ENCODE data around the gene AHRR. TPM values are rescaled to one million over a fixed set of nuclear protein-coding genes. Genes with fewer than 3 reads are reported as not detected.
A peak's percentile ranks its signal among the peaks of the same experiment; 100 is the strongest.
"Not testable (repeated sequence)": the region's sequence is repeated elsewhere in the genome, so short reads cannot be mapped to it uniquely, and the experiment has no call there.

The AHRR gene
- total RNA-seq, 2 donors from 2014 or later: 1.9 to 17.7 TPM

- H3K4me3 ChIP-seq: no peak overlapping the region
- TF ChIP-seq CTCF (IDR thresholded peaks at IDR 0.05) (no peak), POLR2AphosphoS5 (IDR thresholded peaks at IDR 0.05) (no peak), POLR2A (IDR thresholded peaks at IDR 0.05) (no peak)
- peak; percentile 2 for DNase-seq (ENCODE audit: low spot score)
- H3K36me3 ChIP-seq: no peaks in the 10 kb centered on the region
- no peaks in the 10 kb centered on the region for H3K9me3 ChIP-seq
- no peaks in the 10 kb centered on the region for H3K27me3 ChIP-seq (replicated peaks; ENCODE audit: insufficient read depth)
- intact Hi-C loops (cut with DNase I): no loop called here
- no peaks in the 10 kb centered on the region for H3K4me1 ChIP-seq (replicated peaks)
- H3K27ac ChIP-seq: no peak overlapping the region
- WGBS: 81% methylated on average over 21 of the region's 21 CpGs
These were observed 73.8 kb downstream of the AHRR start for GRCh38 chr5:395156-395920.

DNA sequence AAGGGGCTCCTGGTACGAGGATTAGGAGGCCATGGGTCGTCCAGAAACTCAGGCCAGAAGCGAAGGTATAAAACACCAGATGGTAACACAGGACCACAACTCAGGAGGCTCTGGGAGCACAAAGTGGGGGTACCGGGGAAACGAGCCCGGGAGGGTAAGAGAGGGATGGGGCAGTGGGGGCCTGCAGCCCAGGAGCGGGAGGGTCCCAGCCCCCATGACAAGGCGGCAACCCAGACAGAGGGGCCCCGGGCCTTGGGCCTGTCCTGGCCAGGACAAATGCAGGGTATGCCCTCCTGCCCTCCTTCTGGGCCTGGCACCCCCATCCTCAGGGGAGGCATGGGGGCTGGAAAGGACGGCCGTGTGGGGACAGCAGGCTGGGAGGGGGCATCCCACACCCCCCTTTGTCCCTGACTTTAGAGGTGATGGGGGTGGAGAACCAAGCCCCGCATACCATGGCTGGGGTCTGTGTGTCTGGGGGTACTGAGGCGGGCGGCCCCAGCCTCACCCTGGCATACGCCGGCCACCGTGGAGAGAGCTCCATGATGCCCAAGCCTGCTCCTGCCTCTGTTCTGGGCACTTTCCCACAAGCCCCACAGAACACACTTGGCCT is 74.5 kb downstream of the AHRR start:
- no peak for TF ChIP-seq POLR2AphosphoS5 (IDR thresholded peaks at IDR 0.05)
- TF ChIP-seq CTCF (IDR thresholded peaks at IDR 0.05): no peak
- TF ChIP-seq POLR2A (IDR thresholded peaks at IDR 0.05): no peak

DNA sequence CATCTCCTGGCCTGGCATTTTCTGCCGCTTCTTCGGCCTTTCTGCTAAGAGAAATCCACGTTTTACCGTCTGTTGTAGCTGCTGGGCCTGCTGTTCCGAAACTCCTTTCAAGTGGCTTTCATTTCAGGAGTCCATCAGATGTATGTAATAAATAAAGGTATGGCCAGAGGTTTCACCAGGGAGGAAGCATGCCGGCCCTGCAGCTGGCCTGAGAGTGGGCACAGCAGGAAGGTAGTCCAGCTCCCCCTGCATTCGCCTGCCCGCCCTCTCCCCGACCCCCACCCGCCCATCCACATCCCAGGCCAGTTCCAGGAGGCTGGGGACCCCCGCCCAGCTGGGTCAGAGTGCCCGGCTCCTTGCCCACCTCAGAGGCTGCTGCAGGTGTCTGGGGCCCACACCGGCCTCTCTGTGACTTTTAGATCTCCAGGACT is 75.0 kb downstream of the AHRR start:
- TF ChIP-seq CTCF (IDR thresholded peaks at IDR 0.05): no peak
- no peak for TF ChIP-seq POLR2A (IDR thresholded peaks at IDR 0.05)
- no peak for TF ChIP-seq POLR2AphosphoS5 (IDR thresholded peaks at IDR 0.05)
- 95% methylated on average over 13 of the region's 13 CpGs for WGBS
- no peak overlapping the region for H3K4me3 ChIP-seq
- peak; percentile 3 for DNase-seq (ENCODE audit: low spot score)
- no peaks in the 10 kb centered on the region for H3K36me3 ChIP-seq
- no peaks in the 10 kb centered on the region for H3K4me1 ChIP-seq (replicated peaks)
- no peak overlapping the region for H3K27ac ChIP-seq
- intact Hi-C loops (cut with DNase I): no loop called here
- no peaks in the 10 kb centered on the region for H3K9me3 ChIP-seq
- no peaks in the 10 kb centered on the region for H3K27me3 ChIP-seq (replicated peaks; ENCODE audit: insufficient read depth)

More for the DNA sequence above, 74.5 kb downstream of the AHRR start:
- Histone ChIP-seq H3K4me3 (no peak overlapping the region), H3K27me3 (replicated peaks; ENCODE audit: insufficient read depth) (no peaks in the 10 kb centered on the region), H3K27ac (no peak overlapping the region), H3K36me3 (no peaks in the 10 kb centered on the region), H3K4me1 (replicated peaks) (no peaks in the 10 kb centered on the region), H3K9me3 (no peaks in the 10 kb centered on the region)
- intact Hi-C loops (cut with DNase I): no loop called here
- WGBS: 97% methylated on average over 17 of the region's 17 CpGs
- DNase-seq (ENCODE audit: low spot score): peak; percentile 2

DNA sequence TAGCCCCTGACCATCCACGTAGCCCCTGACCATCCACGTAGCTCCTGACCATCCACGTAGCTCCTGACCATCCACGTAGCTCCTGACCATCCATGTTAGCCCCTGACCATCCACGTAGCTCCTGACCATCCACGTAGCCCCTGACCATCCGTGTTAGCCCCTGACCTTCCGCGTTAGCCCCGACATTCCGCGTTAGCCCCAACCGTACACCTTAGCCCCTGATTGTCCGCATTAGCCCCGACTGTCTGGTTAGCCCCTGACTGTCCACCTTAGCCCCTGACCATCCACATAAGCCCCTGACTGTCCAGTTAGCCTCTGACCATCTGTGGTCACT is 76.6 kb downstream of the AHRR start:
- H3K27ac ChIP-seq; intact Hi-C loops (cut with DNase I); H3K4me3 ChIP-seq; H3K27me3 ChIP-seq (replicated peaks; ENCODE audit: insufficient read depth); H3K4me1 ChIP-seq (replicated peaks); H3K9me3 ChIP-seq; H3K36me3 ChIP-seq; DNase-seq (ENCODE audit: low spot score): not testable (repeated sequence)
- WGBS: 98% methylated on average over 15 of the region's 15 CpGs

DNA sequence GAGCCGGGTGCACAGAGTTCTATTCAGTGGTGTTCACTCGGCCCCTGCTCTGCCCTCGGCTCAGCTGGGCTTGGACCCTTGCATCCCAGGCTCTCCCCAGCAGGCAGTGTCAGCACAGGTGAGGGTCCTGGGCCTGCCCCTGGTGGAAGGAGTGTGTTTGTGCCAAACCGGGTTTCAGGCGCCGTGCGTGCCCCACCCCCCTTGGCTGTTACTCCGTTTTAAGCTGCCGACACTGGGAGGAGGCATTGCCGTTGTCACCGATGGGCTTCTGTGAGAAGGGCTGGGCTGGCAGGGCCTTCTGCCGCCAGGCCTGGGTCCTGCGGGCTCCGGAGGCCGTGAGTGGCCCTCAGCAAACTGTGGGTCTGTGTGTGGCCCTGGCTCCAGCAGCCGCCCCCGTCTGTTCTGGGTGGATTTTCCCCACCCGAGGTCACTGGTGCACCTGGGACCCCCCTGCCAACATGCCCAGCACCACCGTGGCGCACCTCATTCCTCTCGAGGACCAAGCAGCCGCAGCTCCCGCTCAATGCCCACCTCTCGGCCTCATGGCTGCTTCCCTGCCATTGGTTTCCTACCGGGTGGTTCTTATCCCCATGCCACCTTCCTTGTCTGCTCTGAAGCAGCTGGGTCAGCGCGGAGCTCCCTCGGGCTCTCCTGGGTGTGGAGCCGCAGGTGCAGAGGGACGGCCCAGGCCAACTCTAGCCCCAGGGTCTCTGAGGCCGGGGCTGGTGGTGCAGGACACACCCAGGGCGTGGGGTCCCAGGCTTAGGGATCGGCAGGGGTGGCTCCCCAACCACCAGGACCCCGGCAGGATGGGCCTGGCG is 77.2 kb downstream of the AHRR start:
- Histone ChIP-seq H3K4me1 (replicated peaks) (no peaks in the 10 kb centered on the region), H3K4me3 (no peak overlapping the region), H3K27me3 (replicated peaks; ENCODE audit: insufficient read depth) (no peaks in the 10 kb centered on the region), H3K9me3 (no peaks in the 10 kb centered on the region), H3K36me3 (no peaks in the 10 kb centered on the region), H3K27ac (no peak overlapping the region)
- TF ChIP-seq CTCF (IDR thresholded peaks at IDR 0.05) (no peak), POLR2AphosphoS5 (IDR thresholded peaks at IDR 0.05) (no peak), POLR2A (IDR thresholded peaks at IDR 0.05) (no peak)
- WGBS: 90% methylated on average over 30 of the region's 35 CpGs
- intact Hi-C loops (cut with DNase I): no loop called here
- DNase-seq (ENCODE audit: low spot score): peak; percentile 3
